ENCODE measurements around the gene FLCN.
"Not testable (repeated sequence)": the region's sequence is repeated elsewhere in the genome, so short reads cannot be mapped to it uniquely, and the experiment has no call there.

Gene FLCN

GRCh38 chr17:17206913-17207335 lies 30.0 kb downstream of the FLCN start:
- H3K36me3 Mint-ChIP-seq (ENCODE audit: low read depth): peaks cover 18% of the 10 kb centered on the region
- H3K27ac Mint-ChIP-seq: no peak overlapping the region
- peaks cover 21% of the 10 kb centered on the region for H3K4me1 Mint-ChIP-seq
- peak overlapping the region; percentile 42 for H3K4me3 Mint-ChIP-seq
- DNase-seq (no peak), ATAC-seq (peak; percentile 5)
- H3K27me3 Mint-ChIP-seq: no peaks in the 10 kb centered on the region
- no peaks in the 10 kb centered on the region for H3K9me3 Mint-ChIP-seq

GRCh38 chr17:17206124-17206912 lies 30.6 kb downstream of the FLCN start, which contains the start of gene PLD6:
TSS of gene PLD6 (minus strand) at chr17:17206333. CDS start at chr17:17206286, 47 bp downstream.
- Mint-ChIP-seq H3K9me3 (no peaks in the 10 kb centered on the region), H3K4me1 (peaks cover 21% of the 10 kb centered on the region), H3K36me3 (ENCODE audit: low read depth) (peaks cover 21% of the 10 kb centered on the region), H3K27me3 (no peaks in the 10 kb centered on the region), H3K27ac (peak within 1 kb of the TSS; percentile 96), H3K4me3 (peak within 1 kb of the TSS; percentile 87)
- DNase-seq (peak; percentile 91), ATAC-seq (peak; percentile 58)

GRCh38 chr17:17205368-17206123 lies 31.4 kb downstream of the FLCN start:
- peaks cover 21% of the 10 kb centered on the region for H3K4me1 Mint-ChIP-seq
- peaks cover 26% of the 10 kb centered on the region for H3K36me3 Mint-ChIP-seq (ENCODE audit: low read depth)
- H3K27ac Mint-ChIP-seq: peak overlapping the region; percentile 96
- DNase-seq (peak; percentile 75), ATAC-seq (peak; percentile 67)
- H3K27me3 Mint-ChIP-seq: no peaks in the 10 kb centered on the region
- peak overlapping the region; percentile 87 for H3K4me3 Mint-ChIP-seq
- no peaks in the 10 kb centered on the region for H3K9me3 Mint-ChIP-seq

GRCh38 chr17:17204635-17205231 lies 32.2 kb downstream of the FLCN start:
- ATAC-seq (no peak), DNase-seq (no peak)
- Mint-ChIP-seq H3K4me3 (peak overlapping the region; percentile 87), H3K4me1 (peaks cover 21% of the 10 kb centered on the region), H3K9me3 (no peaks in the 10 kb centered on the region), H3K27ac (peak overlapping the region; percentile 96), H3K27me3 (no peaks in the 10 kb centered on the region), H3K36me3 (ENCODE audit: low read depth) (peaks cover 26% of the 10 kb centered on the region)

- ATAC-seq: no peak
- no peaks in the 10 kb centered on the region for H3K27me3 Mint-ChIP-seq
- H3K4me1 Mint-ChIP-seq: peaks cover 21% of the 10 kb centered on the region
- peak overlapping the region; percentile 96 for H3K27ac Mint-ChIP-seq
- no peaks in the 10 kb centered on the region for H3K9me3 Mint-ChIP-seq
- peaks cover 26% of the 10 kb centered on the region for H3K36me3 Mint-ChIP-seq (ENCODE audit: low read depth)
- DNase-seq: no peak
- H3K4me3 Mint-ChIP-seq: peak overlapping the region; percentile 87
Observed at GRCh38 chr17:17204041-17204591, 32.9 kb downstream of the FLCN start.

GRCh38 chr17:17203173-17203730 lies 33.7 kb downstream of the FLCN start:
- no peak for DNase-seq
- Mint-ChIP-seq H3K27me3 (no peaks in the 10 kb centered on the region), H3K4me1 (peaks cover 21% of the 10 kb centered on the region), H3K4me3 (peak overlapping the region; percentile 87), H3K27ac (peak overlapping the region; percentile 96), H3K36me3 (ENCODE audit: low read depth) (peaks cover 26% of the 10 kb centered on the region), H3K9me3 (no peaks in the 10 kb centered on the region)
- ATAC-seq: no peak

- Mint-ChIP-seq H3K36me3 (ENCODE audit: low read depth) (peaks cover 26% of the 10 kb centered on the region), H3K4me3 (no peak overlapping the region), H3K4me1 (peaks cover 28% of the 10 kb centered on the region), H3K27me3 (no peaks in the 10 kb centered on the region), H3K9me3 (no peaks in the 10 kb centered on the region), H3K27ac (no peak overlapping the region)
- ATAC-seq (no peak), DNase-seq (no peak)
Observed at GRCh38 chr17:17201907-17202306, 35.1 kb downstream of the FLCN start.

- DNase-seq: no peak
- no peaks in the 10 kb centered on the region for H3K27me3 Mint-ChIP-seq
- peaks cover 31% of the 10 kb centered on the region for H3K4me1 Mint-ChIP-seq
- no peaks in the 10 kb centered on the region for H3K9me3 Mint-ChIP-seq
- no peak for ATAC-seq
- H3K36me3 Mint-ChIP-seq (ENCODE audit: low read depth): peaks cover 26% of the 10 kb centered on the region
- no peak overlapping the region for H3K4me3 Mint-ChIP-seq
- no peak overlapping the region for H3K27ac Mint-ChIP-seq
Observed at GRCh38 chr17:17201271-17201670, 35.7 kb downstream of the FLCN start.

GRCh38 chr17:17200831-17201230 lies 36.1 kb downstream of the FLCN start:
- Mint-ChIP-seq H3K4me3 (no peak overlapping the region), H3K9me3 (no peaks in the 10 kb centered on the region), H3K27me3 (no peaks in the 10 kb centered on the region), H3K4me1 (peaks cover 31% of the 10 kb centered on the region), H3K36me3 (ENCODE audit: low read depth) (peaks cover 26% of the 10 kb centered on the region), H3K27ac (no peak overlapping the region)
- no peak for DNase-seq
- ATAC-seq: no peak

GRCh38 chr17:17200311-17200710 lies 36.7 kb downstream of the FLCN start:
- Mint-ChIP-seq H3K27ac (no peak overlapping the region), H3K36me3 (ENCODE audit: low read depth) (peaks cover 26% of the 10 kb centered on the region), H3K4me1 (peaks cover 27% of the 10 kb centered on the region), H3K9me3 (no peaks in the 10 kb centered on the region), H3K27me3 (no peaks in the 10 kb centered on the region), H3K4me3 (no peak overlapping the region)
- no peak for ATAC-seq
- no peak for DNase-seq

- H3K27ac Mint-ChIP-seq: no peak overlapping the region
- no peak for ATAC-seq
- DNase-seq: no peak
- H3K27me3 Mint-ChIP-seq: no peaks in the 10 kb centered on the region
- H3K4me3 Mint-ChIP-seq: no peak overlapping the region
- H3K36me3 Mint-ChIP-seq (ENCODE audit: low read depth): peaks cover 17% of the 10 kb centered on the region
- H3K4me1 Mint-ChIP-seq: peaks cover 11% of the 10 kb centered on the region
- H3K9me3 Mint-ChIP-seq: no peaks in the 10 kb centered on the region
Observed at GRCh38 chr17:17198281-17198680, 38.7 kb downstream of the FLCN start.

GRCh38 chr17:17196776-17197175 lies 40.2 kb downstream of the FLCN start:
- ATAC-seq (no peak), DNase-seq (no peak)
- peaks cover 9% of the 10 kb centered on the region for H3K4me1 Mint-ChIP-seq
- no peak overlapping the region for H3K4me3 Mint-ChIP-seq
- H3K27ac Mint-ChIP-seq: no peak overlapping the region
- H3K36me3 Mint-ChIP-seq (ENCODE audit: low read depth): peaks cover 8% of the 10 kb centered on the region
- no peaks in the 10 kb centered on the region for H3K27me3 Mint-ChIP-seq
- no peaks in the 10 kb centered on the region for H3K9me3 Mint-ChIP-seq

GRCh38 chr17:17195466-17195865 lies 41.5 kb downstream of the FLCN start:
- not testable (repeated sequence) for H3K9me3 Mint-ChIP-seq; ATAC-seq; H3K4me3 Mint-ChIP-seq; H3K36me3 Mint-ChIP-seq (ENCODE audit: low read depth); H3K4me1 Mint-ChIP-seq; DNase-seq; H3K27me3 Mint-ChIP-seq; H3K27ac Mint-ChIP-seq

- H3K27me3 Mint-ChIP-seq: no peaks in the 10 kb centered on the region
- ATAC-seq (no peak), DNase-seq (no peak)
- no peaks in the 10 kb centered on the region for H3K36me3 Mint-ChIP-seq (ENCODE audit: low read depth)
- H3K27ac Mint-ChIP-seq: no peak overlapping the region
- H3K9me3 Mint-ChIP-seq: no peaks in the 10 kb centered on the region
- H3K4me3 Mint-ChIP-seq: no peak overlapping the region
- peaks cover 4% of the 10 kb centered on the region for H3K4me1 Mint-ChIP-seq
Observed at GRCh38 chr17:17191961-17192381, 45.0 kb downstream of the FLCN start.

All from activated naive CD8-positive, alpha-beta T cell treated with anti-CD3 and anti-CD28 coated beads, Interleukin-2, amount 50 U/mL, for 24 hours (primary cell).